Measurements from ENCODE around the gene EIF4EBP3.
"Not testable (repeated sequence)": the region's sequence is repeated elsewhere in the genome, so short reads cannot be mapped to it uniquely, and the experiment has no call there.

Gene EIF4EBP3

DNA sequence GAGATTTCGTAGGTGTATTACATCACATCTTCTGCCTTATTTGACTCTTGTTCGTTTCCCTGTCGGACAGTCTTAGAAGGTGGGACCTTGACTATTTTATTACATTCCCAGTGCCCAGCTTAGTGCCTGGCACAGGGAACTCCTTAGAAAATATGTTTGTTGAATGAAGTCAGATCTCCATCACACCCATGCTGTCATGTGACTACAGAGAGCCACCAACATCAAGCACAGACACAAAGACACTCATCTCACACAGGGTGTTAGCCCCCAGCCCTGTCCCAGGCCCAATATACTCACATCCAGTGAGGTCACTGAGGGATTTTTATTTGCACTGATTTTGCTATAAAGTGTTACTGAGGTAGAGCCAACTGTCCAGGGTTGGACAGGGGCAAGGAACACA is 10.5 kb downstream of the EIF4EBP3 start:
- DNase-seq = no peak

DNA sequence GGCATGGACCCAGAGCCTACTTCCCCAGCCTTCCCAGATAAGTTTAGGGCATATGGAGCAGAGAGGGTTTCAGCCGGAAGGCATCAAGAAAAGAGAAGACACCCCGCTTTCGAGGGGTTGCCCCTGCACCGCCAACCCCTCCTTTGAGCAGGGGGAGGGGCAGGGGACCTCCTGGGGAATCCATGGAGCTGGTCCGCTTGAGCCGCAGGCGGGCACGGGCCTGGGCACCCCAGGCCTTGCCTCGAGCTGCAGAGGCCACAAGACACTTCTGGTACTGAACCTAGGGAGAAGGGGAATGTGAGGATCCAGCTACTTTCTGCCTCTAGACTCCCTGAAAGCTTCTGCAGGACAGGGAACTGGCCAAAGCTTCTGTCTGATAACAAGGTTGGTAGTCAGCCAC is 11.1 kb downstream of the EIF4EBP3 start:
- no peak for DNase-seq

DNA sequence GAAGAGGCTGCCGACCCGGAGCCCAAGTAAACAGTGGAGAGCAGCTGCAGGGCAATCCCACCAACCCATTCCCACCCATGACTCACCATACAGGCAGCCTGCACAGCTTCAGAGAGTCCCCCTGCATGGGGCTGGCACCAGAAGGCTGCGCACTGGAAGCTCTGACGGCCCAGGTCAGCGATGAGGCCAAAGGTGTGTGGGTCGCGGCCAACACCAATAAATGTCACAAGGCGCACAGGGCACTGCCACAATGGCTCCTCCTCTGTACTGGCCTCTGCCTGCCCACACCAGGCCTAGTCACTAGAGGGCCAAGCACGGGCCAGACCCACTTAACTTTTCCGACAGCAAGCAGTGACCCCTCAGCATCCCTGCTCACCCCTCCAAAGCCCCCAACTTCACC is 12.8 kb downstream of the EIF4EBP3 start:
- no peak for DNase-seq

DNA sequence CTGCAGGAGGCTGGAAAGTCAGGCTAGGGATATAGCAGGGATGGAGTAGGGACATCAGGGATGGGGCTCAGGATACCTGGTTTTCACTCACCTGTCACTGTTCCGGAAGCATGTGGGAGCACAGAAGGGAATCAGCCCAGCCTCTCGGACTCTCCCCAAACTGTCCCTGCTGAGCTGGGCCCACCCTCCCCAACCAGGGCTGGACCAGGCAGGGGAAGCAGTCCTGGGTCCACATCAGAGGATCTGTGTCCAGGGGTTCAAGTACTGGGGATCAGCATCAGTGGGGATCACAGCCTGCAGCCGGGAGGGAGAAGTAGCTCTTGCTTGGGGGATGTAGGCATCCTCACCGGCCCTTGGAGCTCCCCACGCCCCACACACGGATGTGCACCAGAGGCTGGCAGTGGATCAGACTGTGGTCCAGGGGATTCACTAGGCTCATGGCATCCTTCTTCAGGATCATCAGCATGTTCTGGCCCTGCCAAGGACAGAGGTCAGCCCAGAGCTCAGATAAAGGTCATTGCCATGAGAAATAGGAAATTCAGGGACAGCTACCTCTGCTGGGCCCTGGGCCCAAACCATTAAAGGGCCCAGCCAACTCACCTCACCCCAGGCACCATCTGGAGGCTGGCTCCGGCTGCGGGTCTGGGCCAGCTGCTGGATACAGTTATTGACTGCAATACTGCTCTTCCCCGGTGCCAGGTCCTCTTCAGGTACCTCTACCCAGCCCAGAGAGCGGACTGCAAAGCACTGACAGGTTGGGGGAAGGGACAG is 14.5 kb downstream of the EIF4EBP3 start:
- no peak for DNase-seq

DNA sequence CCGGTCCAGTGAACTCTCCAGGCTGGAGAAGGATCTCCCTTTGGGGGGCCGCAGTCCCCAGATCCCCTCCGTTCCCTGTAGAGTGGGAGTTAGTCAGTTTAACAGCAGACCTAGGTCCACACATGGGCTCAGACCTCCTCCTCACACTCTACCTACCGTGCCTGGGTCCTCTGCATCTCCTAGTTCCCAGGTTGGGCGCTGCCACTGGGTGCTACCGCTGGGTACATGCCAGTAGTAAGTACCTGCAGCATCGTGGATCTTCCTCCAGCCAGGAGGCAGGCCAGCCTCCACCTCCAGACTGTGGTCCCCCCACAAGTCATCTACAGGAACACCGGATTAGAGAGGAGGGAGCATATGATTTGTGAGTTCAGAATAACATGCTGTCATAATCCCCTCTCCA is 16.1 kb downstream of the EIF4EBP3 start:
- no peak for DNase-seq

DNA sequence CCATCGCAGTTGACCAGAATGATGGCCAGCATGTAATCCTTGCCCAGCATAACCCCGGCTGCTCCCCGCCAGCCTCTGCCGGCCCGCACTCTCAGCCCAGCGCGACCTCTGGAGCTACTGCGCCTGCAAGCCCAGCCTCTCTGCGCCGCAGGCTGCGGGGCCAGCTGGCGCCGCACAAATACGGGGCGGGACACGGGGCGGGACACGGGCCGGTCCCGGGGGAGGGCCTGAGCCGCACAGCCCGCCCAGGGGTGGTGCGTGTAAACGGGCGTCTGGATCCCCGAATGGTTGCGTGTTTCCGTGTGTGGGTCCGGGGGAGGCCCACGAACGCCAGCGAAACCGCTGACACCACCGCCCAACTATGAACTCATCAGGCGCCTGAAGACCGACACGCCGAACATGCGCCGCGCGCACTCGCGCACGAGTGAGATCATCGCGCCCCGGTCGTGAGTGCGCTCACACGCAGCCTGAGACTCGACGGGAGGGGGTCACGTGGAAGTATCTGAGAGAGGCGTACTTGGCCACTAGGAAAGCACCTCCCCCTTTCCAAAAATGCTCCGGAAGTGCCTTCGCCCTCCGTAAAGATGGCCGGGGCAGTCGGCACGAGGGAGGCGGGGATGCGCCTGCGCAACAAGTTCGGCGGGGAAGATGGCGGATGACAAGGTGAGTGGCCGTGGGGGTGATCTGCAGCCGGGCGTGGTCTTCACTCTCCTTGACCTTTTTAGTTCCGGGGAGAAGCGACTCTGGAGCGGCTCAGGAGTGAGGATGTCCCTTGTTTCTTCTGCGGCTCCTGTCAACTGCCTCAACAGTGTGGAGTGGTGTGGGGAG is 16.9 kb downstream of the EIF4EBP3 start, which contains the start of the genes APBB3 and SLC35A4:
APBB3 (minus strand) TSS at position 403 of the 828 bp plus-strand sequence; CDS start at position 50, 353 bp downstream.
SLC35A4 (plus strand) TSS at position 633 of the 828 bp plus-strand sequence. CDS start 2,342 bp downstream, outside the sequence.
- DNase-seq = peak; percentile 99

DNA sequence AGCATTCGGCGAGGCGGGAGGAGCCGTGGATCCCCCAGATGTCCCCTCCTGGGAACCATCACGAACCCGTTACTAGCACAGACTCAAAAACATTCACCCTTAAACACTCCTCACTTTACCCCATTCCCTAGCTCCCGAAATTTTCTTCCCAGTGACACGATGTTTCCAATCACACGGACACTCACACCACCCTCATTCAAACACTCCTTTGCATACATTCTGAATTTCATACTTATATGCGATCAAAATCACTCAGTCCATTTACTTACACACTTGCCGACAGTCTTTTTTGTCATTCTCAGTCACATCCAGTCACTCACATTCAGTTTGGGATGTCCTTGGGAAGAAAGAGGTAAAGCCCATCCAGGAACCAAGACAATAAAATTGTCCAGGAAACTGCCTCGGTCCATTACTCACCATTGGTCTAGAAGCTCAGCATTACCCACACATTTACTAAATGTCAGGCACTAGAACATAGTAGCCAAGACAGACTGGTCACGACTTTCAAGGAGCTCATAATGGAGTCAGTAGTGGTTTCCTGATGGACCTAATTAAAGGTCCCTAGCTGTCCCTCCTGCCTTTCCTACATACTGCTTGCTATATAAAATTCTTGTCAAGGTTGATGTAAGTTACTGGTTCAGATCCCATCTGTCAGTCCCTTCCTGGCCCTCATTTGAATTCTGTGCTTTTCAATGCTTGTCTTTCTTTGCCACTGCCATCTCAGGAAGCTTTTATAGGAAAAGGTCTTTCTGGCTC is 17.7 kb downstream of the EIF4EBP3 start:
- DNase-seq = no peak

DNA sequence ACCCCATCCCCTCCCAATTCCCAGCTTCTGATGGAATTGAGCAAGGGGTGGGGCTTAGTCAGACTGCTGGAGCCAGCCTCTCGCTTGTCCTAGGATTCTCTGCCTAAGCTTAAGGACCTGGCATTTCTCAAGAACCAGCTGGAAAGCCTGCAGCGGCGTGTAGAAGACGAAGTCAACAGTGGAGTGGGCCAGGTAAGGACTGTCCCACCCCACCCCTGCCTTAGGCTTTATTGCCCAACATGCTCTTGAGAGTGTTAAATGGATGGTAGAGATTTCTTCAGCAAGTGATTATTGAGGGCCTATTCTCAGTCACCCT is 18.3 kb downstream of the EIF4EBP3 start:
- no peak for DNase-seq

DNA sequence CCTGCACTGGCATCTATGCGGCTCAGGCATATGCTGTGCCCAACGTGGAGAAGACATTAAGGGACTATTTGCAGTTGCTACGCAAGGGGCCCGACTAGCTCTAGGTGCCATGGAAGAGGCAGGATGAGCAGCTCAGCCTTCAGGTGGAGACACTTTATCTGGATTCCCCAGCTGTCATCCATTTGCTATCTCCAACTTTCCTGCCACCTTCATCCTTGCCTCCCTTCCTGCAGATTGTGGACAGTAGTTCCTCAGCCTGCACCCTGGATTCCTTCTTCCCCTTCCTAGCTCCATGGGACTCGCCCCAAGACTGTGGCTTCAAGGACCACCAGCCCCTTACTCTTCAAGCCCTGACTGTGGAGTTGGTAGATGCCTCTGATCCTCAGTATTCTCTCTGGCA is 19.2 kb downstream of the EIF4EBP3 start:
- no peak for DNase-seq

DNA sequence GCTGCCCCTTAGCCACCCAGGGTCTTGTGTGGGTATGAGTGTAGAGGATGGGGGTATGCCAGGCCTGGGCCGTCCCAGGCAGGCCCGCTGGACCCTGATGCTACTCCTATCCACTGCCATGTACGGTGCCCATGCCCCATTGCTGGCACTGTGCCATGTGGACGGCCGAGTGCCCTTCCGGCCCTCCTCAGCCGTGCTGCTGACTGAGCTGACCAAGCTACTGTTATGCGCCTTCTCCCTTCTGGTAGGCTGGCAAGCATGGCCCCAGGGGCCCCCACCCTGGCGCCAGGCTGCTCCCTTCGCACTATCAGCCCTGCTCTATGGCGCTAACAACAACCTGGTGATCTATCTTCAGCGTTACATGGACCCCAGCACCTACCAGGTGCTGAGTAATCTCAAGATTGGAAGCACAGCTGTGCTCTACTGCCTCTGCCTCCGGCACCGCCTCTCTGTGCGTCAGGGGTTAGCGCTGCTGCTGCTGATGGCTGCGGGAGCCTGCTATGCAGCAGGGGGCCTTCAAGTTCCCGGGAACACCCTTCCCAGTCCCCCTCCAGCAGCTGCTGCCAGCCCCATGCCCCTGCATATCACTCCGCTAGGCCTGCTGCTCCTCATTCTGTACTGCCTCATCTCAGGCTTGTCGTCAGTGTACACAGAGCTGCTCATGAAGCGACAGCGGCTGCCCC is 19.8 kb downstream of the EIF4EBP3 start:
- no peak for DNase-seq

DNA sequence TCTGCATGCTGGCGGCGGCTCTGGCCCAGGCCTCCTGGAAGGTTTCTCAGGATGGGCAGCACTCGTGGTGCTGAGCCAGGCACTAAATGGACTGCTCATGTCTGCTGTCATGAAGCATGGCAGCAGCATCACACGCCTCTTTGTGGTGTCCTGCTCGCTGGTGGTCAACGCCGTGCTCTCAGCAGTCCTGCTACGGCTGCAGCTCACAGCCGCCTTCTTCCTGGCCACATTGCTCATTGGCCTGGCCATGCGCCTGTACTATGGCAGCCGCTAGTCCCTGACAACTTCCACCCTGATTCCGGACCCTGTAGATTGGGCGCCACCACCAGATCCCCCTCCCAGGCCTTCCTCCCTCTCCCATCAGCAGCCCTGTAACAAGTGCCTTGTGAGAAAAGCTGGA is 20.4 kb downstream of the EIF4EBP3 start:
- no peak for DNase-seq

DNA sequence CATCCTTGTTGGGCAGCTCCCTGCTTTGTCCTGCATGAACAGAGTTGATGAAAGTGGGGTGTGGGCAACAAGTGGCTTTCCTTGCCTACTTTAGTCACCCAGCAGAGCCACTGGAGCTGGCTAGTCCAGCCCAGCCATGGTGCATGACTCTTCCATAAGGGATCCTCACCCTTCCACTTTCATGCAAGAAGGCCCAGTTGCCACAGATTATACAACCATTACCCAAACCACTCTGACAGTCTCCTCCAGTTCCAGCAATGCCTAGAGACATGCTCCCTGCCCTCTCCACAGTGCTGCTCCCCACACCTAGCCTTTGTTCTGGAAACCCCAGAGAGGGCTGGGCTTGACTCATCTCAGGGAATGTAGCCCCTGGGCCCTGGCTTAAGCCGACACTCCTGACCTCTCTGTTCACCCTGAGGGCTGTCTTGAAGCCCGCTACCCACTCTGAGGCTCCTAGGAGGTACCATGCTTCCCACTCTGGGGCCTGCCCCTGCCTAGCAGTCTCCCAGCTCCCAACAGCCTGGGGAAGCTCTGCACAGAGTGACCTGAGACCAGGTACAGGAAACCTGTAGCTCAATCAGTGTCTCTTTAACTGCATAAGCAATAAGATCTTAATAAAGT is 21.1 kb downstream of the EIF4EBP3 start:
- no peak for DNase-seq

DNA sequence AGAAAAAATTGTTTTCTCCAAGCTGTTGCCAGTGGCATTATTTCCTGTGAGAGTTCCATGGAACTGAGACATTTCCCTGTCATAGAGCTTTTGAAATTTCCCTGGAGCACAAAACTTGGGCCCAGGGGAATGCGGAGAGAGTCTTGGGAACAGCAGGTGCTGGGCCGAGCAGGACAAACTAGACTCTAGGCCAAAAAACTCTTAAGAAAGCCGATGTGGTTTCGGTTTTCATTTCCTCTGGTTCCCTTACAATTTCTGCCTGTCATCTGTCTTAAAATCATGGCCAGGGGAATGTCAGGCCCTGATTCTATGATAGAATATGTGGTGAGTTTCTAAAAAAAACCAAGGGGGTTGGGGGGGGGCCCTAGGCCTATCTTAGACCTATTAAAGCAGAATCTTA is 21.7 kb downstream of the EIF4EBP3 start:
- DNase-seq = no peak

DNA sequence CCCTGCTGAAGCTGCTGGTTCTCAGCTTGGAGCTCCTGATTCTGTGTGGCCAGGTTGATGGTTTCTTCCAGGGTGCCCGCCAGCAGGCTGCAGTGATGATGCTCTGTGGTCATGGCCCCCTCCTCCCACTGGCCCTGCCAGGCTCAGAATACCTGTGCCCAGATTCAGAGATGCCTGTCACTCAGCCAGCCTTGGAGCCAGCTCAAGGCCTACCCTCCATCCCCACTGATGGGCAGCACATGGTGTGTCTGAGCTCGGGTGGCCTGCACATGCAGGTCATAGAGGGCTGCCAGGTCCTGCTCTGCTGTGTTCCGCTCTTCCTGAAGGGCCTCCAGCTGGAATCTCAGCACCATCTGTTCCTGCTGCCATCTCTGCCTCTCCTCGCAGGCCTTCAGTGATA is 22.6 kb downstream of the EIF4EBP3 start:
- DNase-seq = no peak

DNA sequence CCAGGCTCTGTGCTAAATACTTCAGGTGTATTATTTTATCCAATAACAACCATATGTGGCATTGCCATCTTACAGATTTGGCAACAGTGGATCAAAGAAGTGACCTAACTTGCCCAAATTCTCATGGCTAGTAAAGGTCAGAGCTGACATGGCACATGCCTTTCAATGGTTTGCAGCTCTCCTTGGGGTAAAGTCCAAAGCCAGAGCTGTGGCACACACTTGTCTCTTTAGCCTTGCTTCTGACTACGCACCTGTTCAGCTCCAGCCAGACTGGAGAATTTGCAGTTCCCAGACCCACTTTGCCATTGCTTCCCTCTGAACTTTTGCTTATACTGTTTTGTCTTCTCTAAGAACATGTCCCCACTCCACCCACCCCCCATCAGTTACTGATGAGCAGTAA is 23.0 kb downstream of the EIF4EBP3 start:
- DNase-seq = no peak

DNA sequence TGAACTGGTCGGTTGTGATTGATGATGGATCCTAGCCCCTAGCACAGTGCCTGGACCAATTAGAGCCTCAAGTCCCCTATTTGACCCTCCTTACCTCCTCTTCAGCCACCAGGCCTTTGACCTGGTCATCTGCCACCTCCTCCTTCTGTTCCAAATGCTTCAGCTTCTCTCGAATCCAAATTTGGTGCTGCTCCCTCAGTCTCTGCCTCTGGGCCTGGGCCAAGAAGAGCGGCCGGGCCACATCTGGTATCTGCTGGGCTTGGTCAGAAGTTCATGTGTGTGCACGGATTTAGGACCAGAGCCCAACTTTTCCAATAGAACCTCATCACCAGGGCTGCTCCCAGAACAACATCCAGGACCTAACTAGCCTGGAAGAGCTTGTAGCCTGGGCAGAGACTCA is 23.6 kb downstream of the EIF4EBP3 start:
- DNase-seq = no peak

DNA sequence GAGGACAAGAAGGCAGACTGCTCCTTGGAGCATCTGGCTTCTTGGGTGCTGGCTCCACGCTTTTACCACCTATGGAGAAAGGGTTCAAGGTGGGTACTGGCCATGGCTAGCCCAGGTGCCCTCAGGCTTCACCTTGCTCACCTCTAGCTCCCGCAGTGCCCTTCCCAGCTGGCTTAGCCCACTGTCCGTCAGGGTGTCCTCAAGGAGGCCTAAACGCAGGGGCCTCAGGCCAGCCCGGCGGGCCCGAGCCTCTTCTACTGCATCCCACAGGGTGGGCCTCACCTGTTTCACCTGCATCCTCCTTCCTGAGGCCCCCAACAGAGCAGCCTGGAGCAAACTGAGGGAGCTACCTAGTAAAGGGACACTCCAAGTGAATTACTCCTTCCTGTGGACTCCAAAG is 26.2 kb downstream of the EIF4EBP3 start:
- DNase-seq = no peak

DNA sequence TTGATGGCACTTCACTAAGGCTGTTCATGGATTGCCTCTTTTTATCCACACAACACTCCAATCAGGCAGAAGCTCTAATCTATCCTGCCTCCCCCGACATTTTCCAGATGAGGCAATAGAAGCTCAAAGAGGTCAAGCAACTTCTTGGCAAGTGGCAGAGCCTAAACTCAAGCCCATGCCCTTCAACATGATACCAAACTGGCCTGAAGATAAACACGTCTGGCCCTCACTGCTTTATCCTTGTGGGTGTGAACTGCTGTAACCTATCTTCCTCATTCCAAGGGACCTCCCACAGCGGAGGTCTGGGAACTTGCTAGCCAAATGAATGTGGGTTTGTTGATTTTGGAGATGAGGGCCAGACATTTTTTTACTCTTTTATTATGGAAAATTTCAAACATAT is 26.7 kb downstream of the EIF4EBP3 start:
- no peak for DNase-seq

DNA sequence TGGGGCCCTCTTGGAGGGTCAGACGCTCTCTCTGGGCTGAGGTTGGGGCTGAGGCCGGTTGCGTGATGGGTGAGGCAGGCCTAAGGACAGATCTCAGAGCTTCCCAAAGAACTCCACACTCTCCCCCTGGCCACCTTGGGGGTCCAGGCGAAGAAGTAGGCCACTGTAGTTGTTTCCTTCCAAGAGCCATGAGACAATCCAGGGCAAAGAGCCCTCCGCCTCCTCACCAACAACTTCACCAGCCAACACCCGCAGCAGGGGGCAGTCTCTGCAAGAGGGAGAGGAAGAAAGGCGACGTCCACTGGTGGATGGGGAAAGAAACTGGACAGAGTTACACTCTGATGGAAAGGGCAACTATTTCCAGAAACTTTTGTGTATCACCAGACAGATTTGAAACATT is 27.8 kb downstream of the EIF4EBP3 start:
- no peak for DNase-seq

DNA sequence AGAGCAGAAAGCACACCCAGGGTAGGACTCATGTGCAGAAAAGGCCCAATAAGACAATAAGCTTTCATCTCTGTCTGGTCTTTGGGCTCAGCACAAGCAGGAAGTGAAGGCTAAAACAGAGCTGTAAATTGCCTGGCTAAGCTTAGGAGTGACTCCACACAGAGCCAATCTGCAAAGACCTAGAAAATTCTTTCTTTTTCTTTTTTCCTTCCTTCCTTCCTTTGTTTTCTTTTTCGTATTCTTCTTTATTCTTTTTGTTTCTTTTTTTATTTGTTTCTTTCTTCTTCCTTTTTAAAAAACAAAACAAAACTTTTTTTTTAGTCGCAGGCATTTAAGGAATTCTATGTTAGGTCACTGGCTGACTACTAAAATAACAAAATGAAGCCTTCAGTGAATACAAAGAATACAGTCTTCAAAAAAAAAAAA is 29.3 kb downstream of the EIF4EBP3 start:
- no peak for DNase-seq

DNA sequence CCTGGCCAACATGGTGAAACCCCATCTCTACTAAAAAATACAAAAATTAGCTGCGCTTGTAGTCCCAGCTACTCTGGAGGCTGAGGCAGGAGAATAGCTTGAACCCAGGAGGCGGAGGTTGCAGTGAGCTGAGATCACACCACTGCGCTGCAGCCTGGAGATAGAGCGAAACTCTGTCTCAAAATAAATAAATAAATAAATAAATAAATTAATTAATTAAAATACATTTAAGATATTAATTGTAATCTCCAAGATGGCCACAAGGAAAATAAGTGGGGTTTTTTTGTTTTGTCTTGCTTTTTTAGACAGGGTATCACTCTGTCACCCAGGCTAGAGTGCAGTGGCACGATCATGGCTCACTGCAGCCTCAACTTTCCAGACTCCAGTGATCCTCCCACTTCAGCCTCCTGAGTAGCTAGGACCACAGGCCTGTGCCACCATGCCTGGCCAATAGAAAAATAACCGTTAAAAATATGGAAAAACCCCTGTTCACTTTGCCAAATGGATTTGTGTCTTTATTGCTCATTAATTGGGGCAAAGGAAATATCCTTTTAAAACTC is 31.8 kb downstream of the EIF4EBP3 start:
- DNase-seq = not testable (repeated sequence)

DNA sequence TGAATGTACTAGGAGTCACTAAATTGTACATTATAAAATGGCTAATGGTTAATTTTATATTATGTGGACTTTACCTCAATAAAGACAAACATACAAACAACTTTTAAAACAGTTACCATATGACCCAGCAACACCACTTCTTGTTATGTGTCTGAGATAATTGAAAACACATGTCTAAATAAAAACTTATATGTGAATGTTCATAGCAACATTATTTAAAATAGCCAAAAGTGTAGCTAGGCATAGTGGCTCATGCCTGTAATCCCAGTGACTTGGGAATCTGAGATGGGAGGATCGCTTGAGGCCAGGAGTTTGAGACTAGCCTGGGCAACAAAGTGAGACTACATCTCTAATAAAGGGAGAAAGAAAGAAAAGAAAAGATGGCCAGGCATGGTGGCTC is 40.0 kb downstream of the EIF4EBP3 start:
- DNase-seq = no peak
